CD8-positive, alpha-beta memory T cell (primary cell): ENCODE measurements around the gene ATP11A. TPM values are rescaled to one million over a fixed set of nuclear protein-coding genes. Genes with fewer than 3 reads are reported as not detected.
"Not testable (repeated sequence)": the region's sequence is repeated elsewhere in the genome, so short reads cannot be mapped to it uniquely, and the experiment has no call there.

Experiments
- CTCF ChIA-PET: fragments of 350-600 bp; sonication (Branson Sonifier 250); formaldehyde crosslinking; loops from one replicate; lab custom pipeline; 2021; ENCODE audit warnings: antibody characterized with exemption; lab: Charles Lee
- POLR2A ChIA-PET: fragments of 350-600 bp; sonication (Branson Sonifier 250); formaldehyde crosslinking; loops from one replicate; lab custom pipeline; 2021; ENCODE audit warnings: antibody characterized with exemption; lab: Charles Lee
- DNase-seq, 5 donors: peaks; one replicate each; pipeline versions ENCODE4 v3.0.0 to v3.0.0-alpha.2; 2020 to 2022; ENCODE audit warnings: mixed read lengths in 1 of 5
- H3K27ac ChIP-seq: one replicate; pipeline ENCODE4 v1.7.0; 2013; ENCODE audit warnings: low read depth, mild to moderate bottlenecking, low read length, moderate library complexity
- H3K27me3 ChIP-seq: 2 replicates; pipeline ENCODE4 v1.7.0; 2013; ENCODE audit warnings: low read length, mild to moderate bottlenecking; ENCODE audit not compliant: insufficient read depth, poor library complexity, severe bottlenecking
- H3K36me3 ChIP-seq: 2 replicates; pipeline ENCODE4 v1.7.0; 2013; ENCODE audit warnings: mild to moderate bottlenecking, low read length, moderate library complexity; ENCODE audit not compliant: insufficient read depth
- H3K4me1 ChIP-seq: 2 replicates; pipeline ENCODE4 v1.7.0; 2013; ENCODE audit warnings: mild to moderate bottlenecking, low read length, moderate library complexity; ENCODE audit not compliant: insufficient read depth
- H3K4me3 ChIP-seq: 2 replicates; pipeline ENCODE4 v1.7.0; 2013; ENCODE audit warnings: mild to moderate bottlenecking, low read length
- H3K9me3 ChIP-seq: 2 replicates; pipeline ENCODE4 v1.7.0; 2013; ENCODE audit warnings: mild to moderate bottlenecking, low read length
- H3K27ac Mint-ChIP-seq, 8 donors: one replicate each; pipeline ENCODE4 v1.8.0; 2020 to 2021; ENCODE audit warnings: mixed read lengths in 8 of 8, mild to moderate bottlenecking in 6 of 8, inconsistent platforms in 3 of 8, moderate library complexity in 3 of 8
- H3K27me3 Mint-ChIP-seq, 2 donors: one replicate each; pipeline ENCODE4 v1.8.0; 2020 to 2021; ENCODE audit warnings: mixed read lengths in 2 of 2, mild to moderate bottlenecking in 1 of 2, moderate library complexity in 1 of 2
- H3K36me3 Mint-ChIP-seq, 3 donors: one replicate each; pipeline ENCODE4 v1.8.0; 2020 to 2021; ENCODE audit warnings: mixed read lengths in 3 of 3, inconsistent platforms in 1 of 3, mild to moderate bottlenecking in 1 of 3
- H3K4me1 Mint-ChIP-seq, 3 donors: one replicate each; pipeline ENCODE4 v1.8.0; 2020 to 2021; ENCODE audit warnings: mixed read lengths in 3 of 3, inconsistent platforms in 1 of 3, mild to moderate bottlenecking in 1 of 3
- H3K4me3 Mint-ChIP-seq, 7 donors: one replicate each; pipeline ENCODE4 v1.8.0; 2020 to 2021; ENCODE audit warnings: mixed read lengths in 7 of 7, mild to moderate bottlenecking in 6 of 7, moderate library complexity in 4 of 7, inconsistent platforms in 2 of 7
- H3K9me3 Mint-ChIP-seq, 5 donors: one replicate each; pipeline ENCODE4 v1.8.0; 2020 to 2022; ENCODE audit warnings: mixed read lengths in 5 of 5, mild to moderate bottlenecking in 3 of 5, moderate library complexity in 2 of 5, inconsistent platforms in 1 of 5
- polyA plus RNA-seq: library from polyadenylated mRNA; unstranded; fragments of 300-500 nt; fragmentation: Illumina TruSeq; gene quantifications from one replicate; pipeline ENCODE4 v1.2.3, GENCODE V29; 2021
- total RNA-seq, 2 experiments: library from RNA; stranded (reverse); gene quantifications; one replicate each; pipeline ENCODE4 v1.2.3, GENCODE V29; 2021

ATP11A gene
- total and polyA plus RNA-seq, 3 experiments from 2014 or later: 4.5 to 34.6 (median 34.0) TPM

GRCh38 chr13:112880221-112880641, 190.4 kb downstream of the ATP11A start:
- POLR2A ChIA-PET: no interaction called here
- CTCF ChIA-PET: no interaction called here
- H3K4me3 ChIP-seq: no peak overlapping the region
- no peaks in the 10 kb centered on the region for H3K9me3 ChIP-seq
- H3K4me3 Mint-ChIP-seq: no peak overlapping the region
- H3K4me1 ChIP-seq: no peaks in the 10 kb centered on the region
- DNase-seq: peak in 1 of 5 donors; percentile 30
- peaks cover 5% of the 10 kb centered on the region for H3K36me3 ChIP-seq
- no peak overlapping the region for H3K27ac ChIP-seq
- H3K4me1 Mint-ChIP-seq: peaks cover 2 to 3% (median 2%) of the 10 kb centered on the region in 3 donors
- no peak overlapping the region for H3K27ac Mint-ChIP-seq
- peaks cover 0 to 1% of the 10 kb centered on the region in 2 donors for H3K27me3 Mint-ChIP-seq
- no peaks in the 10 kb centered on the region for H3K27me3 ChIP-seq
- peaks cover 0 to 2% (median 2%) of the 10 kb centered on the region in 5 donors for H3K9me3 Mint-ChIP-seq
- H3K36me3 Mint-ChIP-seq: peaks cover 10 to 50% (median 14%) of the 10 kb centered on the region in 3 donors

- H3K4me1 ChIP-seq: no peaks in the 10 kb centered on the region
- ChIA-PET CTCF (no interaction called here), POLR2A (no interaction called here)
- no peaks in the 10 kb centered on the region for H3K4me1 Mint-ChIP-seq
- no peaks in the 10 kb centered on the region for H3K27me3 Mint-ChIP-seq
- H3K36me3 Mint-ChIP-seq: peaks cover 8 to 48% (median 12%) of the 10 kb centered on the region in 3 donors
- no peaks in the 10 kb centered on the region for H3K9me3 Mint-ChIP-seq
- H3K27ac ChIP-seq: no peak overlapping the region
- H3K4me3 ChIP-seq: no peak overlapping the region
- no peaks in the 10 kb centered on the region for H3K9me3 ChIP-seq
- H3K4me3 Mint-ChIP-seq: no peak overlapping the region
- no peak overlapping the region for H3K27ac Mint-ChIP-seq
- DNase-seq: peak in 1 of 5 donors; percentile 24
- peaks cover 5% of the 10 kb centered on the region for H3K36me3 ChIP-seq
- H3K27me3 ChIP-seq: no peaks in the 10 kb centered on the region
Measured at GRCh38 chr13:112880976-112881540, 191.2 kb downstream of the ATP11A start.

DNA sequence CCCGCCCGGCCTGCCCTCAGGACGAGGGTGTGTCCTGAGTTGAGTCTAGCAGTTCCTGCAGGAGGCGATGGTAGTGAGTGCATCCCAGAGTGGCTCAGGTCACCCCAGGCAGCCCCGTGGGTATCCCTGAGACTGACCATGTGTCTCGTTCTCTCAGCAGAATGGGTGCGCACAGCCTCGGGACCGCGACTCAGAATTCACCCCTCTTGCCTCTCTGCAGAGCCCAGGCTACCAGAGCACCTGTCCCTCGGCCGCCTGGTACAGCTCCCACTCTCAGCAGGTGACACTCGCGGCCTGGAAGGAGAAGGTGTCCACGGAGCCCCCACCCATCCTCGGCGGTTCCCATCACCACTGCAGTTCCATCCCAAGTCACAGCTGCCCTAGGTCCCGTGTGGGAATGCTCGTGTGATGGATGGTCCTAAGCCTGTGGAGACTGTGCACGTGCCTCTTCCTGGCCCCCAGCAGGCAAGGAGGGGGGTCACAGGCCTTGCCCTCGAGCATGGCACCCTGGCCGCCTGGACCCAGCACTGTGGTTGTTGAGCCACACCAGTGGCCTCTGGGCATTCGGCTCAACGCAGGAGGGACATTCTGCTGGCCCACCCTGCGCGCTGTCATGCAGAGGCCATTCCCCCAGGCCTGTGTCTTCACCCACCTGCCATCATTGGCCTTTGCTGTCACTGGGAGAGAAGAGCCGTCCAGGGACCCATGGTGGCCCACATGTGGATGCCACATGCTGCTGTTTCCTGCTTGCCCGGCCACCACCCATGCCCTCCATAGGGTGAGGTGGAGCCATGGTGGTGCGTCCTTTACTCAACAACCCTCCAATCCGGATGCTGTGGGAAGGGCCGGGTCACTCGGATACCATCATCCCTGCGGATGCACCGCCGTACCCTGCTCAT, 192.1 kb downstream of the ATP11A start:
- no peak for DNase-seq
- Mint-ChIP-seq H3K27ac (peak overlapping the region in 1 of 8 donors; percentile 47), H3K9me3 (no peaks in the 10 kb centered on the region), H3K4me1 (no peaks in the 10 kb centered on the region), H3K36me3 (peaks cover 7 to 46% (median 12%) of the 10 kb centered on the region in 3 donors), H3K4me3 (no peak overlapping the region), H3K27me3 (no peaks in the 10 kb centered on the region)
- ChIA-PET POLR2A (no interaction called here), CTCF (no interaction called here)
- peaks cover 5% of the 10 kb centered on the region for H3K36me3 ChIP-seq
- no peaks in the 10 kb centered on the region for H3K9me3 ChIP-seq
- no peaks in the 10 kb centered on the region for H3K27me3 ChIP-seq
- no peak overlapping the region for H3K4me3 ChIP-seq
- H3K4me1 ChIP-seq: no peaks in the 10 kb centered on the region
- no peak overlapping the region for H3K27ac ChIP-seq

GRCh38 chr13:112882555-112883024, 192.8 kb downstream of the ATP11A start:
- Histone ChIP-seq H3K9me3 (no peaks in the 10 kb centered on the region), H3K27ac (no peak overlapping the region), H3K4me1 (no peaks in the 10 kb centered on the region), H3K36me3 (peaks cover 5% of the 10 kb centered on the region), H3K27me3 (no peaks in the 10 kb centered on the region), H3K4me3 (no peak overlapping the region)
- ChIA-PET CTCF (no interaction called here), POLR2A (no interaction called here)
- Mint-ChIP-seq H3K9me3 (no peaks in the 10 kb centered on the region), H3K36me3 (peaks cover 7 to 44% (median 12%) of the 10 kb centered on the region in 3 donors), H3K4me1 (no peaks in the 10 kb centered on the region), H3K4me3 (no peak overlapping the region), H3K27ac (peak overlapping the region in 1 of 8 donors; percentile 47), H3K27me3 (no peaks in the 10 kb centered on the region)
- no peak for DNase-seq

GRCh38 chr13:112883241-112883945, 193.6 kb downstream of the ATP11A start:
- Mint-ChIP-seq H3K4me3 (no peak overlapping the region), H3K4me1 (no peaks in the 10 kb centered on the region), H3K36me3 (peaks cover 3 to 39% (median 6%) of the 10 kb centered on the region in 3 donors), H3K27ac (no peak overlapping the region), H3K27me3 (no peaks in the 10 kb centered on the region), H3K9me3 (no peaks in the 10 kb centered on the region)
- Histone ChIP-seq H3K36me3 (peaks cover under 1% of the 10 kb centered on the region), H3K27ac (no peak overlapping the region), H3K4me1 (no peaks in the 10 kb centered on the region), H3K27me3 (no peaks in the 10 kb centered on the region), H3K9me3 (no peaks in the 10 kb centered on the region), H3K4me3 (no peak overlapping the region)
- no peak for DNase-seq
- POLR2A ChIA-PET: no interaction called here
- CTCF ChIA-PET: no interaction called here

GRCh38 chr13:112884700-112885099, 194.9 kb downstream of the ATP11A start:
- H3K4me1 ChIP-seq, H3K27me3 ChIP-seq, H3K9me3 ChIP-seq, CTCF ChIA-PET, POLR2A ChIA-PET, H3K27ac ChIP-seq, H3K9me3 Mint-ChIP-seq, H3K4me3 ChIP-seq, H3K27me3 Mint-ChIP-seq, H3K36me3 ChIP-seq, H3K4me1 Mint-ChIP-seq, H3K27ac Mint-ChIP-seq, H3K4me3 Mint-ChIP-seq, DNase-seq: not testable (repeated sequence)
- peaks cover 0 to 29% (median 3%) of the 10 kb centered on the region in 3 donors for H3K36me3 Mint-ChIP-seq

- Histone ChIP-seq H3K36me3 (no peaks in the 10 kb centered on the region), H3K4me3 (no peak overlapping the region), H3K27me3 (no peaks in the 10 kb centered on the region), H3K9me3 (no peaks in the 10 kb centered on the region), H3K4me1 (no peaks in the 10 kb centered on the region), H3K27ac (no peak overlapping the region)
- peaks cover 0 to 25% (median 3%) of the 10 kb centered on the region in 3 donors for H3K36me3 Mint-ChIP-seq
- H3K27me3 Mint-ChIP-seq: no peaks in the 10 kb centered on the region
- no peak overlapping the region for H3K27ac Mint-ChIP-seq
- ChIA-PET POLR2A (no interaction called here), CTCF (no interaction called here)
- no peaks in the 10 kb centered on the region for H3K4me1 Mint-ChIP-seq
- peak in 1 of 5 donors; percentile 5 for DNase-seq
- no peak overlapping the region for H3K4me3 Mint-ChIP-seq
- H3K9me3 Mint-ChIP-seq: no peaks in the 10 kb centered on the region
Measured at GRCh38 chr13:112885242-112885781, 195.5 kb downstream of the ATP11A start.
